Omental fat pad (tissue), 4 donors: ENCODE data around the gene TMC2. TPM values are rescaled to one million over a fixed set of nuclear protein-coding genes. Genes with fewer than 3 reads are reported as not detected.

Source experiments
- ATAC-seq: fragments of 150-250 bp; one replicate; pipeline ENCODE4 v1.9.1; 2016; ENCODE audit warnings: mild to moderate bottlenecking, moderate library complexity; ENCODE audit not compliant: low FRiP score
- DNase-seq: peaks from one replicate; pipeline ENCODE4 v3.0.0-alpha.2; 2019; ENCODE audit warnings: low spot score
- total RNA-seq, 4 donors: library from RNA; depleted of rRNA; stranded (reverse); fragments of >200 nt; gene quantifications; one replicate each; pipeline ENCODE4 v1.1.0, GENCODE V29; 2016
- TF ChIP-seq, protein P1 (sequence below), 3 donors: fragments of 450-650 bp; IDR thresholded peaks; one replicate each; pipeline ENCODE4 v1.5.1; 2016 to 2017; ENCODE audit warnings: antibody characterized with exemption in 3 of 3, mild to moderate bottlenecking in 3 of 3, moderate library complexity in 2 of 3

TMC2 gene
- total RNA-seq, 4 donors from 2014 or later: 0.32 to 0.88 (median 0.53) TPM

- DNase-seq (no peak), ATAC-seq (no peak)
- TF ChIP-seq, protein P1, sequence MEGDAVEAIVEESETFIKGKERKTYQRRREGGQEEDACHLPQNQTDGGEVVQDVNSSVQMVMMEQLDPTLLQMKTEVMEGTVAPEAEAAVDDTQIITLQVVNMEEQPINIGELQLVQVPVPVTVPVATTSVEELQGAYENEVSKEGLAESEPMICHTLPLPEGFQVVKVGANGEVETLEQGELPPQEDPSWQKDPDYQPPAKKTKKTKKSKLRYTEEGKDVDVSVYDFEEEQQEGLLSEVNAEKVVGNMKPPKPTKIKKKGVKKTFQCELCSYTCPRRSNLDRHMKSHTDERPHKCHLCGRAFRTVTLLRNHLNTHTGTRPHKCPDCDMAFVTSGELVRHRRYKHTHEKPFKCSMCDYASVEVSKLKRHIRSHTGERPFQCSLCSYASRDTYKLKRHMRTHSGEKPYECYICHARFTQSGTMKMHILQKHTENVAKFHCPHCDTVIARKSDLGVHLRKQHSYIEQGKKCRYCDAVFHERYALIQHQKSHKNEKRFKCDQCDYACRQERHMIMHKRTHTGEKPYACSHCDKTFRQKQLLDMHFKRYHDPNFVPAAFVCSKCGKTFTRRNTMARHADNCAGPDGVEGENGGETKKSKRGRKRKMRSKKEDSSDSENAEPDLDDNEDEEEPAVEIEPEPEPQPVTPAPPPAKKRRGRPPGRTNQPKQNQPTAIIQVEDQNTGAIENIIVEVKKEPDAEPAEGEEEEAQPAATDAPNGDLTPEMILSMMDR (IDR thresholded peaks at IDR 0.05): no peak
Observed at GRCh38 chr20:2563116-2563515, 26.7 kb downstream of the TMC2 start.

DNA sequence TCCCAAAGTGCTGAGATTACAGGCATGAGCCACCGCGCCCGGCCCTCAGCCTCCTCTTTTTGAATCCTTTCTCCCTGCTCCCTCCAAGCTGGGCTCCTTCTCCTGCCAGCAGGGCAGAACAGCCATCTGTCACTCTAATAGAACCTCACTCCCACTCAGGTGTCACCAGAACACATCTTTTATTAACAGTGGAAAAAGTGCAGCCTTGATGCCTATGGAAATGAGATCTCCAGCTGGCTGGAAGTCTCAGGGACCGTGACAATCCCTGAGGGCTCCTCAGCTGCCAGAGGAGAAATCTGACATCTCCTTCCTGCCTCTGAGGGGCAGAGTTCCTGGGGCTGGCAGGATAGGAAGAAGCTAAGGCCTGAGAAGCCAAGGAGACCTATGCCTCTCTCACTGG is 28.0 kb downstream of the TMC2 start:
- no peak for DNase-seq
- no peak for ATAC-seq
- TF ChIP-seq, protein P1 (IDR thresholded peaks at IDR 0.05): no peak

DNA sequence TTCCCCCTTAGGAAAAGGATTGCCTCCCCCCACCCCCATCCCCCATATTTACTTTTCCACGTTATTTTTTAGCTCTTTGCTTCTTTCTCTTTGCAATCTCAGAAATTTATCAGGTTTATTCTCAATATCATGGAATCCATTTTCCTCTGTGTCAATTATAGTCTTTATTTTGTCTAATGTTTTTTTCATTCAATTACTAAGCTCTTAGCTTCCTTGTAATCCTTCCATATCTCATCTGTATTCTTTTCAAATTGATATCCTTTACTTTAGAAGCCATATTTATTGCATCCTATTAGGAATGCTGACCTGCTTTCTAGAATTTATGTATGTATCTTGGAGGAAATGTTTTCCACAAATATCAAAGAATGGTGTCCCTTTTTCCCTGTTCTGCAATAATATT is 39.3 kb downstream of the TMC2 start:
- DNase-seq: no peak
- TF ChIP-seq, protein P1 (IDR thresholded peaks at IDR 0.05): no peak
- no peak for ATAC-seq

DNA sequence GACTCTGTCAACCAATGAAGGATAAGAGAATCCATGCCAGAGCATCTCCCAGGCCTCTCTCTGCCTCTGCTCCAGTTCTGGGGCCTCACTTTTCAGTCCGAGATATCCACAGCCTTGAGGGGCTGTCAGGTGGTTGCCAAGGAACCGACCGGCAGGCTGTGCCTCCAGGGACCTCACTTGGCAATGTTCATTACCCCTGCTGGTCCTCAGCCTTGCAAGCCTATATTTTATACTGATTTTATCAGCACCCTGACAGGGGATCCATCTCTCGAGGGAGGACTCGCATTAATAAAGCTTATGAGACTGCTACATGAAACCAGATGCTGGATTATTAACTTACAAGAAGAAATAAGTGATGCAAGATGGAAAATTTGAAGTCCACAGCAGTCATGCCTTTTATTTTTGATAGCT is 39.9 kb downstream of the TMC2 start:
- ATAC-seq (no peak), DNase-seq (no peak)
- TF ChIP-seq, protein P1 (IDR thresholded peaks at IDR 0.05): no peak

DNA sequence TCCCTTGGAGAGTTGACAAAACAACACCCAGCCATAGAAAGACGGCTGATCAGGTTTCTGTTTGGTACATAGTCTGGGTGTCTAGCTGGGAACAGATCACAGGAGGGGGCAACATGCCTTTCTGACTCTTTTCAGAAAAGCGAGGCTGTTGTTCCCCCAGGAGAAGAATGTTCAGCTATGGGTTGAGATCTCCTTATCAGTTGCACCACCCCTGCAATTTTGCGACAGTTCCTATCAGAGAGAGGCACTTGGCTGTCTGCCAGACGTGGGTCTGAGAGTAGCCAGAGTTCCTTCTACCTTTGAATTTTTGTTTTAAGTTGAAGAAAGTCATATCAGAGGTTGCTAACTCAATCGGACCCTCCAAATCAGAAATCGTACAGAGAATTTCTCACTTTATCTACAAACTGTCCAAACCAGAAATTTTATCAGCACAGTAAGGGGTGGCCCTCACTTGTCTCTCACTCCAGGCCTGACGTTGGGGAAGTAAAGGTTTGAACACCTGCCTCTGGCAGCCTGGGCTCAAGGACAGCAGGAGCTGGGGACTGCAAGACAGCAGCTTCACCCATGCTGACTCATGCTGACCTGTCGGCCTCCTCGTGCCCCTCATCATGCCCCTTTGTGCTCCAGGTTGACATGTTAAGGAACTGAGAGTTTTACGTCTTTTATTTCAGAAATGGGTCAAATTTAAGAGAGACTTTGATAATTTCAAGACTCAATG is 42.3 kb downstream of the TMC2 start:
- TF ChIP-seq, protein P1 (IDR thresholded peaks at IDR 0.05): no peak
- no peak for DNase-seq
- ATAC-seq: no peak

GRCh38 chr20:2585811-2586210 is 49.4 kb downstream of the TMC2 start:
- ATAC-seq: no peak

DNA sequence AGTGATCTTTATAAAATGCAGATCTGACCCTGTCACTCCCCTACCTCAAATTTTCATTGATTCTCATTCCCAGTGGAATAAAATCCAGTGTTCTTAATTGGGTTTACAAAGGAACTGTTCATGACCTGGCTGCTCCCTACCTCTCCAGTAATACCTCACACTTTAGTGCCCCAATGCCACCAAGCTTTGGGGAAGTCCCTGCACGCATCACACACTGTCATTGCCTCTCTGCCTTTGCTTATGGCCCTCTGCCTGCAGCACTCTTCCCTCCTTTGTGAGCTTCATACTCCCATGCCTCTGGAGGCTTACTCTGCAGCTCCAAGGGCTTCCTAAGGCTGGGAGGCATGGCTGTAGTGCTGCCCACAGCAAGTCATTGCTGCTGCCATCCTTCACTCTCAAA is 57.4 kb downstream of the TMC2 start:
- DNase-seq: no peak
- TF ChIP-seq, protein P1 (IDR thresholded peaks at IDR 0.05): no peak

More at GRCh38 chr20:2585811-2586210, 49.4 kb downstream of the TMC2 start:
- TF ChIP-seq, protein P1 (IDR thresholded peaks at IDR 0.05): no peak
- DNase-seq: no peak

More for the DNA sequence above, 57.4 kb downstream of the TMC2 start:
- no peak for ATAC-seq
